Right atrium auricular region (tissue), 2 donors: Measurements from ENCODE around the gene FRMPD3. TPM values are rescaled to one million over a fixed set of nuclear protein-coding genes. Genes with fewer than 3 reads are reported as not detected.

ENCODE experiments used
- total RNA-seq, 2 donors: library from RNA; depleted of rRNA; stranded (reverse); fragments of >200 nt; gene quantifications; one replicate each; pipeline ENCODE4 v1.1.0, GENCODE V29; 2016

FRMPD3 gene
- total RNA-seq, 2 donors from 2014 or later = 0.12 TPM; not detected in 1

Other genes starting within 250 kb of the FRMPD3 start
- not detected for gene NUP62CL, start 243.2 kb upstream of the FRMPD3 start, total RNA-seq
- gene DNAAF6, start 243.0 kb upstream of the FRMPD3 start, total RNA-seq = not detected
- 10 to 100 TPM; 19.0 to 23.8 TPM for gene PRPS1, start 178.9 kb downstream of the FRMPD3 start, total RNA-seq